DND-41 (cell line): Measurements from ENCODE around the gene ZNF619.

Experiments
- EZH2 ChIP-seq: IDR thresholded peaks from 3 replicates; pipeline ENCODE4 v1.6.1; 2012; ENCODE audit warnings: borderline replicate concordance, low read depth, mild to moderate bottlenecking, moderate library complexity, low read length, inconsistent platforms; ENCODE audit not compliant: severe bottlenecking
- TF ChIP-seq, protein P1 (sequence below): IDR thresholded peaks from 2 replicates; pipeline ENCODE4 v1.5.1; 2012; ENCODE audit warnings: borderline replicate concordance, low read length, moderate library complexity, mild to moderate bottlenecking; ENCODE audit not compliant: poor library complexity, severe bottlenecking; ENCODE audit errors: extremely low read depth

DNA sequence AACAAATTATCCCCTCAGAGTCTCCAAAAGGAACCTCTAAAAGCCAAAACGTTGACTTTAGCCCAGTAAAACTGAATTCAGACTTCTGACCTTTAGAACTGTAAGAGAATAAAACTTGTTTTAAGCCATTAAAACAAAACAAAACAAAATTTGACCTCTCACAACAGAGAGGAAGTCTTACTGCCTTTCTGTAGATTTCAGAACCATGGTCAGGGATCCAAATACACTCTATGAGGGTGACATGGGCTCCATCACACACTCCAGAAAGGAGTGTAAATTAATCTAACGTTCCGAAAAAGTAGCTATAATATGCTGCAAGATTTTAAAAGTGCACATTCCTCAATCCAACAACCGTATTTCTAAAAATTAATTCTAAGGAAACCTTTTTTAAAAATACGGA is 39.0 kb upstream of the ZNF619 start:
- TF ChIP-seq, protein P1, sequence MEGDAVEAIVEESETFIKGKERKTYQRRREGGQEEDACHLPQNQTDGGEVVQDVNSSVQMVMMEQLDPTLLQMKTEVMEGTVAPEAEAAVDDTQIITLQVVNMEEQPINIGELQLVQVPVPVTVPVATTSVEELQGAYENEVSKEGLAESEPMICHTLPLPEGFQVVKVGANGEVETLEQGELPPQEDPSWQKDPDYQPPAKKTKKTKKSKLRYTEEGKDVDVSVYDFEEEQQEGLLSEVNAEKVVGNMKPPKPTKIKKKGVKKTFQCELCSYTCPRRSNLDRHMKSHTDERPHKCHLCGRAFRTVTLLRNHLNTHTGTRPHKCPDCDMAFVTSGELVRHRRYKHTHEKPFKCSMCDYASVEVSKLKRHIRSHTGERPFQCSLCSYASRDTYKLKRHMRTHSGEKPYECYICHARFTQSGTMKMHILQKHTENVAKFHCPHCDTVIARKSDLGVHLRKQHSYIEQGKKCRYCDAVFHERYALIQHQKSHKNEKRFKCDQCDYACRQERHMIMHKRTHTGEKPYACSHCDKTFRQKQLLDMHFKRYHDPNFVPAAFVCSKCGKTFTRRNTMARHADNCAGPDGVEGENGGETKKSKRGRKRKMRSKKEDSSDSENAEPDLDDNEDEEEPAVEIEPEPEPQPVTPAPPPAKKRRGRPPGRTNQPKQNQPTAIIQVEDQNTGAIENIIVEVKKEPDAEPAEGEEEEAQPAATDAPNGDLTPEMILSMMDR = no peak
- no peak for TF ChIP-seq EZH2
